Lower leg skin (tissue), 3 donors: Measurements from ENCODE around the gene SPON1.

Experiments
- CTCF ChIP-seq, 3 donors: fragments of 450-650 bp; IDR thresholded peaks; one replicate each; pipeline ENCODE4 v1.5.1; 2016; ENCODE audit warnings: antibody characterized with exemption in 3 of 3, mild to moderate bottlenecking in 3 of 3, moderate library complexity in 2 of 3
- POLR2A ChIP-seq, 2 donors: fragments of 450-650 bp; IDR thresholded peaks; one replicate each; pipeline ENCODE4 v1.6.1; 2016 to 2017; ENCODE audit warnings: antibody characterized with exemption in 2 of 2, mild to moderate bottlenecking in 1 of 2, moderate library complexity in 1 of 2

- TF ChIP-seq CTCF (IDR thresholded peaks at IDR 0.05) (peak in 1 of 3 donors; percentile 50), POLR2A (IDR thresholded peaks at IDR 0.05) (no peak)
These were observed 286.8 kb downstream of the SPON1 start for GRCh38 chr11:14249121-14249963.
